ENCODE data around the gene DMBT1. TPM values are rescaled to one million over a fixed set of nuclear protein-coding genes. Genes with fewer than 3 reads are reported as not detected.

The DMBT1 gene
- total and polyA plus RNA-seq, 4 donors: 0.03 TPM; not detected in 3

DNA sequence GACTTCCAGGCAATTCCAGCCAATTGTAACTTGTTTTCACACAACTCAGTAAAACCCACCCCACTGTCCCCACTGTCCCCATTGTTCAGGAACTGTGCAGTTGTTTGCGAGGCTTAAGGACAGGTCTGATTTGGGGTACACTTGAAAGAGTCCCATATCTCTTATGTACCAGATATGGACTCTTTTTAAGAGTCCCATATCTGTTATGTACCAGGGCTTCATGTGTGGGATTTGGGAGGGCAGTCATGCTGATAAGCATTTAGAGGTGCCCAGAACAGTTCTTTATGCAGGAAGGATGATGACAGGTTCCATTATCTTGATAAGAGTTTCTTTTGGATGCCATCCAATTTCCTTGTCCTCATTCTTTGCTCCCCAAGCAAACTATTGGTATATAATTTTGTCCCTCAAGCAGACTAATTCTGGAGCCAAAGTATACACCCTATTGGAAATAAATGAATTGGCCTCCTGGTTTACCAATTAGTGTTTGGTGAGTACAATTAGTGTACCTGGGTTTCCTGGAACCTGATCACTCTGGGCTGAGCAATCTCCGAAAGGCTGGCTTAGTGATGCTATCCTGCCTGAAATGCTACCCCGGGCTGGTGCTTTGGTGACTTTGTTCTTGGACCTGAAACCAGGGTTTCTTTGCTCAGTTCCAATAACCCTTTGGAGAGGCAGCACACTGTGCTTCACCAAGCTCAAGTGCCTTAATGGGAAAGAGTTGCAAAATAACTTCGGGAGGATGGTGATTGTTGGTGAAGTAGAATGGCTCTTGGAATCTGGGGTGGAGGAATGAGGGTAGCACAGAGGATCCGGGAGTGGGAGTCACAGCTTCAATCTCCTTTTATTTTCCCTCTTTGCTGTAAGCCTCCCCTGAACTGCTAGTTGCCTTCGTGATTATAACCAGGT lies 6.2 kb upstream of the DMBT1 start:
- no peak for DNase-seq (ENCODE audit: low spot score)
- no peaks in the 10 kb centered on the region for H3K36me3 ChIP-seq (ENCODE audit: control insufficient read depth in 4 of 4, insufficient read depth in 3 of 4, low read depth in 1 of 4, low read length in 3 of 4)
- no peaks in the 10 kb centered on the region for H3K9me3 ChIP-seq (ENCODE audit: control insufficient read depth in 4 of 4, low read length in 3 of 4)
- no peaks in the 10 kb centered on the region for H3K27me3 ChIP-seq (ENCODE audit: control insufficient read depth in 4 of 4, insufficient read depth in 4 of 4, low read length in 3 of 4)
- H3K9ac ChIP-seq (ENCODE audit: low read depth in 1 of 2, low read length in 2 of 2): no peak overlapping the region
- no peak for TF ChIP-seq GABPA (IDR thresholded peaks at IDR 0.05 in 1 of 2, conservative IDR thresholded peaks at IDR 0.05 in 1 of 2)
- TF ChIP-seq TAF1 (conservative IDR thresholded peaks at IDR 0.05): no peak
- no peak for TF ChIP-seq EGR1 (IDR thresholded peaks at IDR 0.05; ENCODE audit: low read depth in 2 of 2)
- TF ChIP-seq RAD21 (IDR thresholded peaks at IDR 0.05): no peak
- no peak for TF ChIP-seq JUND (IDR thresholded peaks at IDR 0.05)
- TF ChIP-seq, protein P1, sequence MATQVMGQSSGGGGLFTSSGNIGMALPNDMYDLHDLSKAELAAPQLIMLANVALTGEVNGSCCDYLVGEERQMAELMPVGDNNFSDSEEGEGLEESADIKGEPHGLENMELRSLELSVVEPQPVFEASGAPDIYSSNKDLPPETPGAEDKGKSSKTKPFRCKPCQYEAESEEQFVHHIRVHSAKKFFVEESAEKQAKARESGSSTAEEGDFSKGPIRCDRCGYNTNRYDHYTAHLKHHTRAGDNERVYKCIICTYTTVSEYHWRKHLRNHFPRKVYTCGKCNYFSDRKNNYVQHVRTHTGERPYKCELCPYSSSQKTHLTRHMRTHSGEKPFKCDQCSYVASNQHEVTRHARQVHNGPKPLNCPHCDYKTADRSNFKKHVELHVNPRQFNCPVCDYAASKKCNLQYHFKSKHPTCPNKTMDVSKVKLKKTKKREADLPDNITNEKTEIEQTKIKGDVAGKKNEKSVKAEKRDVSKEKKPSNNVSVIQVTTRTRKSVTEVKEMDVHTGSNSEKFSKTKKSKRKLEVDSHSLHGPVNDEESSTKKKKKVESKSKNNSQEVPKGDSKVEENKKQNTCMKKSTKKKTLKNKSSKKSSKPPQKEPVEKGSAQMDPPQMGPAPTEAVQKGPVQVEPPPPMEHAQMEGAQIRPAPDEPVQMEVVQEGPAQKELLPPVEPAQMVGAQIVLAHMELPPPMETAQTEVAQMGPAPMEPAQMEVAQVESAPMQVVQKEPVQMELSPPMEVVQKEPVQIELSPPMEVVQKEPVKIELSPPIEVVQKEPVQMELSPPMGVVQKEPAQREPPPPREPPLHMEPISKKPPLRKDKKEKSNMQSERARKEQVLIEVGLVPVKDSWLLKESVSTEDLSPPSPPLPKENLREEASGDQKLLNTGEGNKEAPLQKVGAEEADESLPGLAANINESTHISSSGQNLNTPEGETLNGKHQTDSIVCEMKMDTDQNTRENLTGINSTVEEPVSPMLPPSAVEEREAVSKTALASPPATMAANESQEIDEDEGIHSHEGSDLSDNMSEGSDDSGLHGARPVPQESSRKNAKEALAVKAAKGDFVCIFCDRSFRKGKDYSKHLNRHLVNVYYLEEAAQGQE (IDR thresholded peaks at IDR 0.05): no peak
- H3K27ac ChIP-seq (ENCODE audit: low read depth in 1 of 2, low read length in 2 of 2): no peak overlapping the region
- H3K4me3 ChIP-seq (ENCODE audit: low read depth in 1 of 3, low read length in 3 of 3): no peak overlapping the region
- 91% methylated on average over 6 of the region's 6 CpGs for WGBS
- H3K4me1 ChIP-seq (ENCODE audit: control insufficient read depth in 4 of 4, insufficient read depth in 4 of 4, low read length in 3 of 4): no peaks in the 10 kb centered on the region

DNA sequence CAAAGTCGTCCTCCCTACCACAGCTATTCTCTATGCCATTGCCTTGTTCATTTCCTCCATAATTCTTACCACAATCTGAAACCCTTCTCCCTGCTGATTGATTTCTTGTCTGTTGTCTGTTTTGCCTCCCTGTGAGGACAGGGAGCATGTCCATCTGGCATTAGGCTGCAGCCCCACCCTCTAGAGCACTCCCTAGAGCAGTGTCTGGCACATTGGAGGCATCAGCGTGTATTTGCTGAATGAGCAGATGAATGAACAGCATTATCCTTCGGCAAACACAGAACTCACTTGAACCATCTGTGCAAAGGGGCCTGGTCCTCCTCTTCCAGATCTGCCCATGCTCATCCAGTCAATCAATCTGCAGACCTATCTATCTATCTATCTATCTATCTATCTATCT lies 5.1 kb upstream of the DMBT1 start:
- Histone ChIP-seq H3K27ac (ENCODE audit: low read depth in 1 of 2, low read length in 2 of 2) (no peak overlapping the region), H3K27me3 (ENCODE audit: control insufficient read depth in 4 of 4, insufficient read depth in 4 of 4, low read length in 3 of 4) (no peaks in the 10 kb centered on the region)
- 94% methylated on average over 3 of the region's 3 CpGs for WGBS

More for the DNA sequence above, 5.1 kb upstream of the DMBT1 start:
- Histone ChIP-seq H3K4me3 (ENCODE audit: low read depth in 1 of 3, low read length in 3 of 3) (no peak overlapping the region), H3K9me3 (ENCODE audit: control insufficient read depth in 4 of 4, low read length in 3 of 4) (no peaks in the 10 kb centered on the region), H3K4me1 (ENCODE audit: control insufficient read depth in 4 of 4, insufficient read depth in 4 of 4, low read length in 3 of 4) (no peaks in the 10 kb centered on the region), H3K36me3 (ENCODE audit: control insufficient read depth in 4 of 4, insufficient read depth in 3 of 4, low read depth in 1 of 4, low read length in 3 of 4) (no peaks in the 10 kb centered on the region), H3K9ac (ENCODE audit: low read depth in 1 of 2, low read length in 2 of 2) (no peak overlapping the region)
- TF ChIP-seq, protein P2, sequence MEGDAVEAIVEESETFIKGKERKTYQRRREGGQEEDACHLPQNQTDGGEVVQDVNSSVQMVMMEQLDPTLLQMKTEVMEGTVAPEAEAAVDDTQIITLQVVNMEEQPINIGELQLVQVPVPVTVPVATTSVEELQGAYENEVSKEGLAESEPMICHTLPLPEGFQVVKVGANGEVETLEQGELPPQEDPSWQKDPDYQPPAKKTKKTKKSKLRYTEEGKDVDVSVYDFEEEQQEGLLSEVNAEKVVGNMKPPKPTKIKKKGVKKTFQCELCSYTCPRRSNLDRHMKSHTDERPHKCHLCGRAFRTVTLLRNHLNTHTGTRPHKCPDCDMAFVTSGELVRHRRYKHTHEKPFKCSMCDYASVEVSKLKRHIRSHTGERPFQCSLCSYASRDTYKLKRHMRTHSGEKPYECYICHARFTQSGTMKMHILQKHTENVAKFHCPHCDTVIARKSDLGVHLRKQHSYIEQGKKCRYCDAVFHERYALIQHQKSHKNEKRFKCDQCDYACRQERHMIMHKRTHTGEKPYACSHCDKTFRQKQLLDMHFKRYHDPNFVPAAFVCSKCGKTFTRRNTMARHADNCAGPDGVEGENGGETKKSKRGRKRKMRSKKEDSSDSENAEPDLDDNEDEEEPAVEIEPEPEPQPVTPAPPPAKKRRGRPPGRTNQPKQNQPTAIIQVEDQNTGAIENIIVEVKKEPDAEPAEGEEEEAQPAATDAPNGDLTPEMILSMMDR (IDR thresholded peaks at IDR 0.05; ENCODE audit: low read depth, low read length, missing input control): no peak
- TF ChIP-seq, protein P3, sequence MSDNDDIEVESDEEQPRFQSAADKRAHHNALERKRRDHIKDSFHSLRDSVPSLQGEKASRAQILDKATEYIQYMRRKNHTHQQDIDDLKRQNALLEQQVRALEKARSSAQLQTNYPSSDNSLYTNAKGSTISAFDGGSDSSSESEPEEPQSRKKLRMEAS (IDR thresholded peaks at IDR 0.05): no peak
- TF ChIP-seq HNF4A (conservative IDR thresholded peaks at IDR 0.05) (no peak), HNF4G (IDR thresholded peaks at IDR 0.05) (no peak), RAD21 (IDR thresholded peaks at IDR 0.05) (no peak), FOXA1 (IDR thresholded peaks at IDR 0.05) (no peak), NR2F2 (IDR thresholded peaks at IDR 0.05) (no peak), TAF1 (conservative IDR thresholded peaks at IDR 0.05) (no peak)
- TF ChIP-seq, protein P1 (IDR thresholded peaks at IDR 0.05): no peak
- TF ChIP-seq, protein P4, sequence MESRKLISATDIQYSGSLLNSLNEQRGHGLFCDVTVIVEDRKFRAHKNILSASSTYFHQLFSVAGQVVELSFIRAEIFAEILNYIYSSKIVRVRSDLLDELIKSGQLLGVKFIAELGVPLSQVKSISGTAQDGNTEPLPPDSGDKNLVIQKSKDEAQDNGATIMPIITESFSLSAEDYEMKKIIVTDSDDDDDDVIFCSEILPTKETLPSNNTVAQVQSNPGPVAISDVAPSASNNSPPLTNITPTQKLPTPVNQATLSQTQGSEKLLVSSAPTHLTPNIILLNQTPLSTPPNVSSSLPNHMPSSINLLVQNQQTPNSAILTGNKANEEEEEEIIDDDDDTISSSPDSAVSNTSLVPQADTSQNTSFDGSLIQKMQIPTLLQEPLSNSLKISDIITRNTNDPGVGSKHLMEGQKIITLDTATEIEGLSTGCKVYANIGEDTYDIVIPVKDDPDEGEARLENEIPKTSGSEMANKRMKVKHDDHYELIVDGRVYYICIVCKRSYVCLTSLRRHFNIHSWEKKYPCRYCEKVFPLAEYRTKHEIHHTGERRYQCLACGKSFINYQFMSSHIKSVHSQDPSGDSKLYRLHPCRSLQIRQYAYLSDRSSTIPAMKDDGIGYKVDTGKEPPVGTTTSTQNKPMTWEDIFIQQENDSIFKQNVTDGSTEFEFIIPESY (IDR thresholded peaks at IDR 0.05): no peak
- no peak for DNase-seq (ENCODE audit: low spot score)

Measured in liver (tissue), 9 donors.